ENCODE measurements around the gene TARP.

Gene TARP

GRCh38 chr7:38296059-38296857 is 22.8 kb upstream of the TARP start:
- Histone ChIP-seq H3K14ac (replicated peaks; ENCODE audit: low read depth, low read length) (no peak overlapping the region), H3K36me3 (ENCODE audit: control insufficient read depth, insufficient read depth, low read length) (no peaks in the 10 kb centered on the region), H3K27ac (ENCODE audit: insufficient read depth, low read length) (no peak overlapping the region), H2BK20ac (ENCODE audit: low read depth, low read length) (no peak overlapping the region), H2AK5ac (ENCODE audit: low read depth, low read length) (no peak overlapping the region), H3K4me1 (ENCODE audit: control insufficient read depth, insufficient read depth, low read length) (no peaks in the 10 kb centered on the region), H3K9ac (ENCODE audit: low read depth, low read length) (no peak overlapping the region), H3K9me3 (ENCODE audit: control insufficient read depth, insufficient read depth, low read length) (no peaks in the 10 kb centered on the region), H2AK9ac (replicated peaks; ENCODE audit: low read depth, low read length, poor library complexity) (no peak overlapping the region), H3K18ac (ENCODE audit: low read depth, low read length) (no peak overlapping the region), H4K8ac (ENCODE audit: low read depth in 2 of 2, low read length in 2 of 2) (no peak overlapping the region), H3K4me3 (ENCODE audit: insufficient read depth, low read depth, low read length) (no peak overlapping the region), H2BK120ac (ENCODE audit: low read depth, low read length) (no peak overlapping the region), H4K91ac (ENCODE audit: insufficient read depth, low read depth, low read length) (no peak overlapping the region), H3K56ac (ENCODE audit: extremely low read depth, insufficient read depth, low read length) (no peak overlapping the region), H2BK15ac (ENCODE audit: low read depth, low read length) (no peak overlapping the region), H2BK5ac (ENCODE audit: low read depth, low read length, poor library complexity, severe bottlenecking) (no peak overlapping the region), H3K27me3 (ENCODE audit: control insufficient read depth, insufficient read depth, low read length) (peaks cover 6% of the 10 kb centered on the region), H3K23ac (ENCODE audit: low read depth, low read length) (no peak overlapping the region), H4K20me1 (ENCODE audit: insufficient read depth, low read length) (no peaks in the 10 kb centered on the region), H3K4ac (ENCODE audit: low read depth, low read length) (no peak overlapping the region), H3K9me1 (ENCODE audit: insufficient read depth, low read length) (no peaks in the 10 kb centered on the region), H3K4me2 (ENCODE audit: low read depth, low read length) (no peak overlapping the region), H4K5ac (ENCODE audit: low read depth, low read length) (no peak overlapping the region), H3K79me1 (ENCODE audit: low read depth in 1 of 2, low read length in 2 of 2) (no peaks in the 10 kb centered on the region), H2AFZ (replicated peaks; ENCODE audit: low read length, poor library complexity) (no peak overlapping the region)
- in situ Hi-C loops (cut with MboI; ENCODE audit: low sequenced_read_pairs) (no loop called here), intact Hi-C loops (cut with micrococcal nuclease) (no loop called here), dilution Hi-C loops (cut with HindIII; ENCODE audit: low sequenced_read_pairs, unreplicated experiment) (no loop called here)
- no TSS peak for BruUV-seq (replicated peaks)
- WGBS, 2 experiments (ENCODE audit: extremely low coverage in 2 of 2, insufficient read length in 1 of 2), result no CpG with 5 or more reads among the region's 5 CpGs
- ChIA-PET CTCF (no interaction called here), POLR2A (ENCODE audit: unreplicated experiment) (no interaction called here)
- ATAC-seq (ENCODE audit: low read depth), result no peak
- no peak for TF ChIP-seq USF2 (IDR thresholded peaks at IDR 0.05; ENCODE audit: low read depth, low read length)
- TF ChIP-seq, protein P1, sequence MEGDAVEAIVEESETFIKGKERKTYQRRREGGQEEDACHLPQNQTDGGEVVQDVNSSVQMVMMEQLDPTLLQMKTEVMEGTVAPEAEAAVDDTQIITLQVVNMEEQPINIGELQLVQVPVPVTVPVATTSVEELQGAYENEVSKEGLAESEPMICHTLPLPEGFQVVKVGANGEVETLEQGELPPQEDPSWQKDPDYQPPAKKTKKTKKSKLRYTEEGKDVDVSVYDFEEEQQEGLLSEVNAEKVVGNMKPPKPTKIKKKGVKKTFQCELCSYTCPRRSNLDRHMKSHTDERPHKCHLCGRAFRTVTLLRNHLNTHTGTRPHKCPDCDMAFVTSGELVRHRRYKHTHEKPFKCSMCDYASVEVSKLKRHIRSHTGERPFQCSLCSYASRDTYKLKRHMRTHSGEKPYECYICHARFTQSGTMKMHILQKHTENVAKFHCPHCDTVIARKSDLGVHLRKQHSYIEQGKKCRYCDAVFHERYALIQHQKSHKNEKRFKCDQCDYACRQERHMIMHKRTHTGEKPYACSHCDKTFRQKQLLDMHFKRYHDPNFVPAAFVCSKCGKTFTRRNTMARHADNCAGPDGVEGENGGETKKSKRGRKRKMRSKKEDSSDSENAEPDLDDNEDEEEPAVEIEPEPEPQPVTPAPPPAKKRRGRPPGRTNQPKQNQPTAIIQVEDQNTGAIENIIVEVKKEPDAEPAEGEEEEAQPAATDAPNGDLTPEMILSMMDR (conservative IDR thresholded peaks at IDR 0.05; ENCODE audit: low read depth, low read length), result no peak
- TF ChIP-seq RAD21 (IDR thresholded peaks at IDR 0.05; ENCODE audit: low read length), result no peak
- no peak for TF ChIP-seq MXI1 (IDR thresholded peaks at IDR 0.05; ENCODE audit: borderline replicate concordance, low read depth, low read length)
- TF ChIP-seq RCOR1 (IDR thresholded peaks at IDR 0.05; ENCODE audit: insufficient replicate concordance, low read length), result no peak
- TF ChIP-seq MAZ (IDR thresholded peaks at IDR 0.05; ENCODE audit: borderline replicate concordance, low read depth, low read length), result no peak
- TF ChIP-seq CHD1 (IDR thresholded peaks at IDR 0.05; ENCODE audit: low read depth, low read length), result no peak
- TF ChIP-seq CEBPB (IDR thresholded peaks at IDR 0.05; ENCODE audit: low read depth, low read length), result no peak
- TF ChIP-seq FOS (IDR thresholded peaks at IDR 0.05; ENCODE audit: low read depth, low read length), result no peak
- TF ChIP-seq RFX5 (IDR thresholded peaks at IDR 0.05; ENCODE audit: low read depth, low read length), result no peak
- TF ChIP-seq SMC3 (IDR thresholded peaks at IDR 0.05; ENCODE audit: low read depth, low read length), result no peak
- TF ChIP-seq POLR2A (IDR thresholded peaks at IDR 0.05; ENCODE audit: low read depth, low read length), result no peak
- no peak for DNase-seq
